ENCODE data around the gene CLCN6. TPM values are rescaled to one million over a fixed set of nuclear protein-coding genes. Genes with fewer than 3 reads are reported as not detected.

Gene CLCN6, protein sequence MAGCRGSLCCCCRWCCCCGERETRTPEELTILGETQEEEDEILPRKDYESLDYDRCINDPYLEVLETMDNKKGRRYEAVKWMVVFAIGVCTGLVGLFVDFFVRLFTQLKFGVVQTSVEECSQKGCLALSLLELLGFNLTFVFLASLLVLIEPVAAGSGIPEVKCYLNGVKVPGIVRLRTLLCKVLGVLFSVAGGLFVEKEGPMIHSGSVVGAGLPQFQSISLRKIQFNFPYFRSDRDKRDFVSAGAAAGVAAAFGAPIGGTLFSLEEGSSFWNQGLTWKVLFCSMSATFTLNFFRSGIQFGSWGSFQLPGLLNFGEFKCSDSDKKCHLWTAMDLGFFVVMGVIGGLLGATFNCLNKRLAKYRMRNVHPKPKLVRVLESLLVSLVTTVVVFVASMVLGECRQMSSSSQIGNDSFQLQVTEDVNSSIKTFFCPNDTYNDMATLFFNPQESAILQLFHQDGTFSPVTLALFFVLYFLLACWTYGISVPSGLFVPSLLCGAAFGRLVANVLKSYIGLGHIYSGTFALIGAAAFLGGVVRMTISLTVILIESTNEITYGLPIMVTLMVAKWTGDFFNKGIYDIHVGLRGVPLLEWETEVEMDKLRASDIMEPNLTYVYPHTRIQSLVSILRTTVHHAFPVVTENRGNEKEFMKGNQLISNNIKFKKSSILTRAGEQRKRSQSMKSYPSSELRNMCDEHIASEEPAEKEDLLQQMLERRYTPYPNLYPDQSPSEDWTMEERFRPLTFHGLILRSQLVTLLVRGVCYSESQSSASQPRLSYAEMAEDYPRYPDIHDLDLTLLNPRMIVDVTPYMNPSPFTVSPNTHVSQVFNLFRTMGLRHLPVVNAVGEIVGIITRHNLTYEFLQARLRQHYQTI
- total RNA-seq: 10.0 and 11.0 TPM in 2 replicates

DNA sequence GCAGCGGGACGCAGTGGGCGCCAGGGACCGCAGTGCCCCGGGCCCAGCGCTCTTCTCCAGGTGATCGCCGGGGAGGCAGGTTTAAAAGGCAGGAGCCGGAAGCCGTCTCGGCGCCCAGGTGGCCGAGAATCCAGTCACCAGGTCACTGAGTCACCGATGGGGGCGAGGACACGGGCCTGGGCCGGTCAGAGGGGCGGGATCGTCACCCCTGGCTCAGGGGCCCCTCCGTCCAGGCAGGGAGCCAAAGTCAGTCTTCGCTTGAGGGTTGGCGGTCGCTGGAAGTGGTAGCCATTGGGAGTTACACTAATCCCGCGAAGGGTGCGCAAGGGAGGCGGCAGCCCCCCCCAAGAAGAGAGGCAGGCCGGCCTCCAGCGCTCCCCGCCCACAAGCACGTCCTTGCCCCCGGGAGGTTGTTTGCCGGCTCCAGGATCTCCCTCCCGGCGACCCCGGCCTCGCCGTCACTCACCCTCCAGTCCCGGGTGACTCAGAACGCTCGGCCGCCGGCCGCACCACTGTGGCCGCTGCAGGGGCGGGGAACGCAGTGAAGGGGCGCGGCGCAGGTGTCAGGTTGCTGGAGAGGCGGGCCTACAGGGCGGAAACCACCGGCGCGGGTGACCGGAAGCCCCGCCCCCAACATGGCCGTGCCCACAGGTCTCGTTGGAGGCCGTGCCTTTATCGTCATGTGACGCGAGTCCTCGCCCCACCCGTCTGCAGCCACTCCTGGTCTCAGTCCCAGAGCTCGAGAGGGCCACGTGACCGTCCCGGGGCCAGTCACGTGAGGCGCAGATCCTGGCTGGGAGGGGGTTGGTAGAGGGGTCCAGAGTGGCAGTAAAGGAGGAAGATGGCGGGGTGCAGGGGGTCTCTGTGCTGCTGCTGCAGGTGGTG is at the start of gene CLCN6, which contains the start of gene MTHFR:
CLCN6 (plus strand) TSS at position 770 of the 885 bp plus-strand sequence; CDS start at position 842, 72 bp downstream.
MTHFR (minus strand) TSS at position 543 of the 885 bp plus-strand sequence. CDS start 2,848 bp downstream, outside the sequence.

DNA sequence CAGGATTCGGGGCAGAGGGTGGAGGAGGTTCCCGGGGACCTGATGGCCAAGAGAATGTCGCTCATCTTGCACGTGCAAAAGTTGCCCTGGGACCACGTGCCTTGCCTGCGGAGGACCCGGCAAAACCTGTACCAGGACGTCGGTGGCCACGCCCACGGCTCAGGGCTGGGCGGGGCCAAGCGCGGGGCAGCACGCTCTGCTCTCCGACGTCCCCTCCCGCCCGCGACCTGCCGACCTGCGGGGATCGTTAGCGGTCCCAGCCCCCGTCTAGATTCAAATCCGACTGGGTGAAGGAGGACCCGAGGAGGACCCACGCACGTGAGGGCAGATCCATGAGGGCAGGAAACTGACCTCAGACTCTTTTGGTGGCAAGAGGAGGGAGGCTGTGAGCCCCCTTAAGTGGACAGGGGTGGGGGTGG is 44.0 kb upstream of the CLCN6 start, which contains the start of gene C1orf167:
C1orf167 (plus strand) TSS at position 206 of the 419 bp plus-strand sequence. CDS start 2,208 bp downstream, outside the sequence.

DNA sequence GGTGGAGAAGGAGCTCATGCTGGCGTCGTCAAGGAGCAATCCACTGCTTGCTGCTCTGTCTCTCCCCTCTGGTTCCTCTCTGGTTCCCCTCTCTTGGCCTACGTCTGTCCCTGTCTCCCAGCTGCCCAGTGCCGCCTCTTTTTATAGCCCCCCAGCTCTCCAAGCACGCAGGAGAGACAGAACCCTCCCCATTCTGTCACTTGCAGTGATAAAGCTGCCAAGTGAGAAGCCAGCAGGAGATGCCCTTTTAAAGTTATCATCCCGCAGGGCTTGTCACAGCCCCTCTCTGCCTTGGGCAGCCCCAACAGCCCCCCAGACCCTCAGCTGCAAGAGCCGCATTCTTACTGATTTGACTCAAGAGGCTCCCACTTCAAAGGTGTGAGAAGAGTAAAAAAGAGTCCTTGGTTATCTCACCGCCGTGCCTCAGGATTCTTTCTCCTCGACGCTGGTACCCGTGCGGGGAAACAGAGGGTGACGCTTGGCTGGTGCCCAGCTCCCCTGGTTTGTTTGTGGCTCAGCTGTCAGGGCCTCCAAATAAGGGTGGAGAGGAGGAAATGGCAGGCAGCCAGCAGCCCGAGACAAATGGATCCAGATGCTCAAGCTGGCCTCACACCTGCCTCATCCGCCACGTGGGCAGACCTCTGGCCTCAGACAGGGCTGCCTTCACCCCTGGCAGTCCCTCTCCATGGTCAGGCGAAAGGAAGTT is 41.8 kb downstream of the CLCN6 start, which contains the start of gene NPPA:
NPPA (minus strand) TSS at position 117 of the 706 bp plus-strand sequence; CDS start at position 18, 99 bp downstream.

DNA sequence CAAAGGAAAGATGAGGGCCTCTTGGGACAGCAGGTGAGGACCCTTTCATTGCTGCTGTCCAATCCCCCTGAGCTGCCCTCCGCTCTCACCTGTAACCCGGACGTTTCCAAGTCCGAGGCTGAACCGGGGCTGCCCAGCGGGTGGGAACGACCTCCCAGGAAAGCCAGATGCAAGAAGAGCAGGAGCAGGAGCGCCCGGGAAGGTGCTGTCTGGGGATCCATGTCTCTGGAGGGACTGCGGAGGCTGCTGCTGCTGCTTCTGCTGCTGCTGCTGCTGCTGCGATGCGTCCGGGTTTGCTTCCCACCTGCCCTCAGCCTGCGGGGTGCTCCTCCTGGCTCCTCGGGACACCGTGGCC is 52.6 kb downstream of the CLCN6 start, which contains the start of gene NPPB:
NPPB (minus strand) TSS at position 333 of the 355 bp plus-strand sequence; CDS start at position 221, 112 bp downstream.

Other genes starting within 250 kb of the CLCN6 start
- 5.2 and 7.3 TPM in 2 replicates for gene FBXO2, start 151.8 kb upstream of the CLCN6 start, total RNA-seq
- gene FBXO44, start 151.3 kb upstream of the CLCN6 start, total RNA-seq: 12.1 and 17.2 TPM in 2 replicates
- gene FBXO6, start 142.0 kb upstream of the CLCN6 start, total RNA-seq: 5.5 and 7.0 TPM in 2 replicates
- 29.0 and 33.6 TPM in 2 replicates for gene MAD2L2, start 125.0 kb upstream of the CLCN6 start, total RNA-seq
- 0.16 and 0.26 TPM in 2 replicates for gene DRAXIN, start 114.5 kb upstream of the CLCN6 start, total RNA-seq
- 33.1 and 39.2 TPM in 2 replicates for gene AGTRAP, start 70.1 kb upstream of the CLCN6 start, total RNA-seq
- 0.63 and 1.3 TPM in 2 replicates for gene C1orf167, start 44.0 kb upstream of the CLCN6 start, total RNA-seq
- 49.2 and 75.0 TPM in 2 replicates for gene MTHFR, start 227 bp upstream of the CLCN6 start, total RNA-seq
- not detected in 2 replicates for gene NPPA, start 41.6 kb downstream of the CLCN6 start, total RNA-seq
- not detected in 2 replicates for gene NPPB, start 52.8 kb downstream of the CLCN6 start, total RNA-seq
- 31.3 and 34.5 TPM in 2 replicates for gene KIAA2013, start 120.2 kb downstream of the CLCN6 start, total RNA-seq
- gene PLOD1, start 128.5 kb downstream of the CLCN6 start, total RNA-seq: 209 and 243 TPM in 2 replicates
- 41.5 and 52.5 TPM in 2 replicates for gene MFN2, start 174.3 kb downstream of the CLCN6 start, total RNA-seq
- 15.1 and 19.9 TPM in 2 replicates for gene MIIP, start 213.3 kb downstream of the CLCN6 start, total RNA-seq

Data from bronchial smooth muscle cell (primary cell).